Keratinocyte (primary cell): Measurements from ENCODE around the gene SNTG2. TPM values are rescaled to one million over a fixed set of nuclear protein-coding genes. Genes with fewer than 3 reads are reported as not detected.

Source experiments
- DNase-seq: peaks from one replicate; pipeline ENCODE4 v3.0.0-alpha.2; 2011; ENCODE audit warnings: low read depth, missing footprints, low spot score
- FAIRE-seq: peaks from 2 replicates; lab custom pipeline; 2011; peaks lifted over from hg19 to GRCh38; lab: Jason Lieb, UNC
- H2AFZ ChIP-seq: 2 replicates; pipeline ENCODE4 v1.6.0; 2012; ENCODE audit warnings: low read length, control low read depth, inconsistent platforms; ENCODE audit not compliant: control insufficient read depth
- H3K27ac ChIP-seq: 2 replicates; pipeline ENCODE4 v1.5.1; 2011; ENCODE audit warnings: low read length; ENCODE audit not compliant: control insufficient read depth, insufficient read depth
- H3K27me3 ChIP-seq: 3 replicates; pipeline ENCODE4 v1.6.0; 2011; ENCODE audit warnings: low read length; ENCODE audit not compliant: control insufficient read depth, insufficient read depth; ENCODE audit errors: extremely low read depth
- H3K36me3 ChIP-seq, 2 experiments: 2 replicates in 1 of 2; 3 replicates in 1 of 2; pipeline ENCODE4 v1.5.1; 2011; ENCODE audit warnings: low read length in 2 of 2, mild to moderate bottlenecking in 1 of 2; ENCODE audit not compliant: control insufficient read depth in 2 of 2, insufficient read depth in 2 of 2; ENCODE audit errors: extremely low read depth in 1 of 2
- H3K4me1 ChIP-seq: 3 replicates; pipeline ENCODE4 v1.5.1; 2011; ENCODE audit warnings: low read length; ENCODE audit not compliant: control insufficient read depth, insufficient read depth; ENCODE audit errors: extremely low read depth
- H3K4me2 ChIP-seq: 3 replicates; pipeline ENCODE4 v1.6.0; 2011; ENCODE audit warnings: low read depth, low read length; ENCODE audit not compliant: control insufficient read depth, insufficient read depth; ENCODE audit errors: extremely low read depth
- H3K4me3 ChIP-seq, 3 experiments: fragments of 200-600 bp in 1 of 3; sonication (generic) in 1 of 3; 2 replicates in 2 of 3; 3 replicates in 1 of 3; pipeline ENCODE4 v1.5.1; 2011 to 2016; ENCODE audit warnings: low read length in 3 of 3, mild to moderate bottlenecking in 3 of 3, control low read depth in 2 of 3, inconsistent platforms in 1 of 3, low read depth in 1 of 3, mixed read lengths in 1 of 3, mixed run types in 1 of 3, moderate library complexity in 1 of 3; ENCODE audit not compliant: control insufficient read depth in 2 of 3, insufficient read depth in 2 of 3; ENCODE audit errors: extremely low read depth in 1 of 3
- H3K79me2 ChIP-seq: 2 replicates; pipeline ENCODE4 v1.6.0; 2012; ENCODE audit warnings: low read length; ENCODE audit not compliant: control insufficient read depth, insufficient read depth
- H3K9ac ChIP-seq: 3 replicates; pipeline ENCODE4 v1.6.0; 2011; ENCODE audit warnings: low read length; ENCODE audit not compliant: control insufficient read depth, insufficient read depth; ENCODE audit errors: extremely low read depth
- H3K9me1 ChIP-seq: 3 replicates; pipeline ENCODE4 v1.6.0; 2011; ENCODE audit warnings: low read length; ENCODE audit not compliant: control insufficient read depth, insufficient read depth; ENCODE audit errors: extremely low read depth
- H3K9me3 ChIP-seq: 2 replicates; pipeline ENCODE4 v1.5.1; 2012; ENCODE audit warnings: low read depth, low read length; ENCODE audit not compliant: control insufficient read depth
- H4K20me1 ChIP-seq: 3 replicates; pipeline ENCODE4 v1.6.0; 2011; ENCODE audit warnings: low read length; ENCODE audit not compliant: control insufficient read depth, insufficient read depth; ENCODE audit errors: extremely low read depth
- CTCF ChIP-seq, 3 experiments: IDR thresholded peaks in 1 of 3; conservative IDR thresholded peaks in 1 of 3; optimal IDR thresholded peaks in 1 of 3; 2 replicates in 2 of 3; 3 replicates in 1 of 3; pipeline versions ENCODE3 to v1.5.1; 2011; ENCODE audit warnings: low read length in 3 of 3, mild to moderate bottlenecking in 3 of 3, moderate library complexity in 2 of 3, control low read depth in 1 of 3, inconsistent platforms in 1 of 3; ENCODE audit not compliant: insufficient read depth in 2 of 3; ENCODE audit errors: extremely low read depth in 1 of 3
- EZH2 ChIP-seq: IDR thresholded peaks from one replicate; pipeline ENCODE4 v1.6.1; 2012; ENCODE audit warnings: inconsistent platforms, mild to moderate bottlenecking, low read length, moderate library complexity
- dilution Hi-C: fragments of 300-500 bp; cut with MboI; formaldehyde crosslinking; loops from one replicate; pipeline ENCODE4 v1.7.0; 2020; ENCODE audit warnings: low sequenced_read_pairs; ENCODE audit not compliant: extremely low pct_ligation_motif_present
- polyA plus RNA-seq, 5 experiments: library from polyadenylated mRNA; depleted of rRNA in 3 of 5; stranded (reverse) in 3 of 5; stranded (forward) in 1 of 5; unstranded in 1 of 5; fragments of >200 nt; gene quantifications; 1 replicate in 1 of 5; 2 replicates in 3 of 5; 3 replicates in 1 of 5; pipeline versions ENCODE4 v1.2.1 to v1.2.3, GENCODE V29; 2011 to 2012; ENCODE audit warnings: missing spikeins in 2 of 5, low read depth in 1 of 5, low replicate concordance in 1 of 5

Gene SNTG2
- polyA plus RNA-seq, 1 donor (not counting 4 experiments of a cell fraction or from before 2014, with no cell fraction given): not detected

GRCh38 chr2:1369905-1370304 lies 419.3 kb downstream of the SNTG2 start:
- no peaks in the 10 kb centered on the region for H3K36me3 ChIP-seq
- DNase-seq (no peak), FAIRE-seq (no peak)
- H3K9me3 ChIP-seq: no peaks in the 10 kb centered on the region
- no peaks in the 10 kb centered on the region for H3K79me2 ChIP-seq
- H3K9me1 ChIP-seq: no peaks in the 10 kb centered on the region
- no peaks in the 10 kb centered on the region for H3K27me3 ChIP-seq
- no peak overlapping the region for H3K4me2 ChIP-seq
- H3K9ac ChIP-seq: no peak overlapping the region
- no peaks in the 10 kb centered on the region for H4K20me1 ChIP-seq
- no peak overlapping the region for H2AFZ ChIP-seq
- dilution Hi-C loops: no loop called here
- no peak overlapping the region for H3K4me3 ChIP-seq
- H3K27ac ChIP-seq: no peak overlapping the region
- TF ChIP-seq CTCF (optimal IDR thresholded peaks at IDR 0.05 in 1 of 3, IDR thresholded peaks at IDR 0.05 in 1 of 3, conservative IDR thresholded peaks at IDR 0.05 in 1 of 3; ENCODE audit: extremely low read depth in 1 of 3, insufficient read depth in 2 of 3, low read length in 3 of 3) (no peak), EZH2 (no peak)
- H3K4me1 ChIP-seq: no peaks in the 10 kb centered on the region

- Histone ChIP-seq H3K27me3 (no peaks in the 10 kb centered on the region), H2AFZ (no peak overlapping the region), H3K4me3 (no peak overlapping the region), H3K79me2 (no peaks in the 10 kb centered on the region), H3K27ac (no peak overlapping the region), H3K9me3 (no peaks in the 10 kb centered on the region), H3K4me2 (no peak overlapping the region), H4K20me1 (no peaks in the 10 kb centered on the region), H3K36me3 (no peaks in the 10 kb centered on the region), H3K4me1 (no peaks in the 10 kb centered on the region), H3K9me1 (no peaks in the 10 kb centered on the region), H3K9ac (no peak overlapping the region)
- dilution Hi-C loops: no loop called here
- DNase-seq (no peak), FAIRE-seq (no peak)
- TF ChIP-seq CTCF (optimal IDR thresholded peaks at IDR 0.05 in 1 of 3, IDR thresholded peaks at IDR 0.05 in 1 of 3, conservative IDR thresholded peaks at IDR 0.05 in 1 of 3; ENCODE audit: extremely low read depth in 1 of 3, insufficient read depth in 2 of 3, low read length in 3 of 3) (no peak), EZH2 (no peak)
Observed at GRCh38 chr2:1370461-1370860, 419.8 kb downstream of the SNTG2 start.
